Hematopoietic multipotent progenitor cell treated with erythropoietin and hydrocortisone succinate and interleukin-3 and kit ligand, for 8 days (in vitro differentiated cells): Measurements from ENCODE around the gene EPHA1.
"Not testable (repeated sequence)": the region's sequence is repeated elsewhere in the genome, so short reads cannot be mapped to it uniquely, and the experiment has no call there.

ENCODE experiments used
- DNase-seq: peaks from one replicate; pipeline ENCODE4 v3.0.0-alpha.2; 2015

EPHA1 gene

DNA sequence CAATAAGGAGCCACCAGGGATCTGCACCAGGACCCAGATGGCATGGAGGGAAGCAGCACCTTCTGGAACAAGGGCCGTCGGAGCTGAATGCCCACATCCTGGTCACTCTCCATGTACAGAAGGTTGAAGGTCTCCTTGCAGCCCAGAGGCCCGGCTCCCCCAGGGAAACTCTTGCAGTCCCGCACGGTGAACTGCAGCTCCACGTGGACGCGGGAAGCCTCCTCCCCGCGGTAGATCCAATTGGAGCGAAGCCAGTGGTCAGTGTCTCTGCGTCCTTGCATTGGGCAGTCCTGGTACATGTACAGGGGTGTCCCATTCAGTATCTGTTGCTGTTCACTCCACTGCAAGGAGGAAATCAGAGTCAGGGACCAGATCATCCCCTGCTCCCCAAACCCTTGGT is 7.4 kb downstream of the EPHA1 start:
- DNase-seq: no peak

- no peak for DNase-seq
Observed at GRCh38 chr7:143399642-143400041, 9.0 kb downstream of the EPHA1 start.

GRCh38 chr7:143399151-143399550 is 9.5 kb downstream of the EPHA1 start:
- no peak for DNase-seq

- no peak for DNase-seq
Observed at GRCh38 chr7:143398616-143399015, 10.0 kb downstream of the EPHA1 start.

GRCh38 chr7:143397710-143398530 is 10.7 kb downstream of the EPHA1 start:
- DNase-seq: no peak

DNA sequence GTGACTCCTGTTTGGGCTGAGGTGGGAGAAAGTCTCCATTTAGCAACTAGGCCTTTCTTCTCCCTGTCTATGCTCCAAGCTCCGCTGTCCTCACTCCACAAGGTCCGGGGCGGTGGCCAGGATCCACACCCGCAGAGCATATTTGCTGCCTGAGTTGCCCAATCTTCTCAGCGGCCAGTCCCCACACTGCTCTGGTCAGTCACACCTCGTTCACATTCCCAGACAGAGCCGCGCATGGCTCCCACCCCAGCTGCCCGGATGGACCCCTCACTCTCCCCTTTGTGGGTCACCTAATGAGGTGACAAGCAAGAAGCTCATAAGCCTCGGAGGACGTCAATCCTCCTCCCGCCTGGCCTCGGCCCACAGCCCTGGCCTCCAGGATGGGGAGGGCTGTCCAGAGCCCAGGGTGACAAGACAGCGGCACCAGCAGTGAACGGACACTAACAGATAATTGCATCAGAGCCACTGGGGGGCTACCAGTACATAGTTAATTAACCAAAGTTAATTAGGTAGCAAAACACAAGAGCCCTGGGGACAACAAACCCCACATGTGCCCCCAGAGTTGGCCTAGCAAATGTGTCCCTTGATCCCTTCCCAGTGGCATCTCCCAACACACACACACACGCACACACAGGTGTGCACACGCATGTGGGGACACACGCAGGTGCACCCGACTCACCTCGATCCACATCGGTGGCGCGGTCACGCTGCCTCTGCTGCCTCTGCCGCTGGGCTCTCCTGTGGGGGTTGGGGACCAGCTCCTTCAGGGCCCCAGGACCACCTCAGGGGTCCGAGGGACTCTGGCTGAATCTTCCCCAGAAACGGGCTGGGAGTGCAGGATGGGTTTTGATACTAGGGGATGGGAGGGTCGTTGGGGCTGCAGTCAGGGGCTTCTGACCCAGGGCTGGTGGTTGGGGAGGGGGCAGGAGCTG is 11.8 kb downstream of the EPHA1 start:
- no peak for DNase-seq

- no peak for DNase-seq
Observed at GRCh38 chr7:143396182-143396581, 12.5 kb downstream of the EPHA1 start.

DNA sequence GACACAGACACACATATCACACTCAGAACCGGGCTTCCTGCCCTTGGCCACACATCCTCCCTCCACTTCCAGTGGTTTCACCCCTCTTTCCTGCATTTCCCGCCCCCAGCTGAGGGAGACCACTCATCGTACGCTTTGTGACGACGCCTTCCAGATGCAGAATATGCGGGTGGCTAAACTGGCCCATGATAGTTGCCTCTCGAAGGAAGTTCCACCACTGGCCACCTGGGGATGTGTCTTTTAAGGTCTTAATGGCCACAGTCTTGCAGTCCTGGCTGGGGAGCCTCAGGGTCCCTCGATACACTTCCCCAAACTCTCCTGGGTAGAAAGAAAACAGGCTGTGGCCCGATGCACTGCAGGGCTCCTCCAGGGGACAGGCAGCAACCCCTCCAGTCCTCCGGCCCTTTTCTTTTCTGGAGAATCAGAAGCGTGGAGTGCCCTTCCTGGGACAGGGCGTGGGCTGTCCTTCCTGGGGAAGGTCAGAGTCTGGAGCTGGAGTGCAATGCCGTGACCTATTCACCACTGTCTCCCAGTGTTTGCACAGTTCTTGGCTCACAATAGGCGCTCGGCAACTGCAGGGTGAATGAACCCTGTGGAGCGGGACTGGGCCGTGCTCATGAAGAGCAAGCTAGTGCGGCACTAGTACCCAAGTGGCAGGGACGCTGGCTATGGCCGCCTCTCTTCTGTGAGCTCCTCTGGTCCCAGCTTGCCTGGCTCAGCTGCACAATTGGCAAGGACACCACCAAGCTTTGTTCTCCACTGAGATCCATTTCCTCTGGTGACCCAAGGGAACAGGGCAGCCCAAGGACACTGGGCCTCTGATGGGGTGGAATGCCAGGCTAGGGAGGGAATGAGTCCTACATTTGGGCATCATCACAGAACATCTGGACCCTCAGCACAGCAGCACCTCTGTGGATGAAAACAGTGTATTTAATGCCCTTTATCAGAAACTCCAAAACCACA is 13.2 kb downstream of the EPHA1 start:
- DNase-seq: peak; percentile 13

DNA sequence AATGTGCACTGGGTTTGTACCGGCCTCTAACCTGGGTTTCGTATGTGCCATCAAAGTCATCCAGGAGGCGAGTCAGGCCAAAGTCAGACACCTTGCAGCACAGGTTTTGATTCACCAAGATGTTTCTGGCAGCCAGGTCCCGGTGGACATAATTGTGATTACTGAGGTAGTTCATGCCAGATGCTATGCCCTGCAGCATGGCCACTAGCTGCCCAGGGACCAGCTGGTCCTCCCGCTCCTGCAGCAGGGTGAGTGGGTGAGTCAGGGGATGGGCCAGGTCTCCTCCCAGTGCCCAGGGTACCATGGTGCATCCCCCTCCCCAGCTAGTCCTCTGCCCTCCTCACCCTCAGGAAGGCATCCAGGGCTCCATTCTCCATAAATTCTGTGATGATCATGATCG is 13.9 kb downstream of the EPHA1 start:
- no peak for DNase-seq

- no peak for DNase-seq
Observed at GRCh38 chr7:143394068-143394467, 14.6 kb downstream of the EPHA1 start.

DNA sequence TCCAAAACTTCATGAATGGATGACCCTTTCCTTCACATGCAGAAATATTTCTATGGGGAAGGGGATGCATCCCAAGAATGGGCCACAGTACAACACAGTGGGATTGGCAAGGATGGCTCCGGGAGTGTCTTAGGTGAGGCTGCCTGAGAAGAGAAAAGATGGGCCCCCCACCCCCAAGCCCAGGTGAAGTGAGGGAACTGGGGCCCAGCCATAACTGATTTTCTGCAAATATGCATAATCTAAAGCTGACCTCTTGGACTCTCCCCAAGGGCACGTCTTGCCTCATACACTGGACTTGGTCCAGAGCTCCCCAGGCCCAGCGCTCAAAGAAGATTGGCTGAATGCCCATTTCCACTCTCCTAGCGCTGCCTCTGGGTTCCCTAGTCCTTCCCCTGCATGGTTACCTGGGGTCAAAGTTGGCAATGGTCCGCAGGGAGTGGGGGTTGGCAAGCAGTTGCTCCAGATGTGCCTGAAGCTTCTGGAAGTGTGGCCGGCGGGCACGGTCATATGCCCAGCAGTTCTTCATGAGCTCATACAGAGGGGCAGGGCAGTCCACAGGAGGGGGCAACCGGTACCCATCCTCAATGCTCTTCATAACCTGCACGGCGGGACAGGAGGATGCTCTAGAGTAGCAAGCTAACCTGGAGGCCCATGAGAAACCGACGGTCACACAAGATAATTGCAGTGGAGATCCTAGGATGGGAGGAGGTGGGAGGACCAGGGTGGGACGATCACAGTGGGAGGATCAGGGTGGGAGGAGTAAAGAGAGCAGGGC is 15.2 kb downstream of the EPHA1 start:
- DNase-seq: no peak

- DNase-seq: no peak
Observed at GRCh38 chr7:143392875-143393266, 15.8 kb downstream of the EPHA1 start.

- not testable (repeated sequence) for DNase-seq
Observed at GRCh38 chr7:143392427-143392826, 16.2 kb downstream of the EPHA1 start.

DNA sequence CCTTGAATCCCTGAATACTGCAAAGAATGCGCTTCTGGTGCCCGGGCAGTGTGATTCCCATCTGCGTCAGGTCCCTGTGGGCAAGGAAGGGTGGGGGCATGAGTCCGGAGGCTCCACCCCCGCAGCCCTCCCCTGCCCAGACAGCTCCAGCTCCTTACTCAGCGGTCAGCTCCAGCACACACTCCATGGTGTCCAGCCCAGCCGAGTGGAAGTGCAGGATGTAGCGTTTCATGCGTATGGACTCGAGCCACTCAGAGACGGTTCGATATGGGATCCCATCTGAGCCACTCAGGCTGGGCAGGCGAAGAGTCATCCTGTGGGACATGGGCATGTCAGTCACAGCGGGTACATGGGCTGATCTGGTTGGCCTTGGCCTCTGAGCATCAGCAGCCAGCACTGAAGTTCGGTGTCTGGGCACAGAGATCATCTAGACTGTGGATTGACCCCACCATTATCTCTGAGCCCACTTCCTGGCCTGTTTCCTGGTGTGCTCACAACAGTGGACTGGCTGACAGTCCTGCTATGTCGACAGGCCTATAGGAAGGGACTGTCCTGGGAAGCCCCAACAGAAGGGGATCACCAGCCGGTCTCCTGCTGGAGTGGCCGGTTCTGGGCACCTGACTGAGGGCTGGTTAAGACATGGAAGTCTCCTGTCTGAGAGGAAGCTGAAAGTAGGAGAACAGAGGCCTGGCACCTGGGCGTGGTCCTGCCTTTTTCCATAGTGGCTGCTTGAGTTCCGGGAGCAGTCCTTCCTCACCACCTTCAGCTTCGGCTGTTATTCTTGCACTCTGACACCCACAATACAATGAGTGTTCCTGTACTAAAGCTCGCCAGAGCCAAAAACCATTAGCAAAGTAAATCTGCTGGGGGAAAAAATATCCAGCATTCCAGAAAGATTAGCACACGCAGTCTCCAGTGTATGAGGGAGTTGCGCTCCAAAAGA is 16.9 kb downstream of the EPHA1 start:
- peak; percentile 16 for DNase-seq

GRCh38 chr7:143390773-143391317 is 17.8 kb downstream of the EPHA1 start:
- no peak for DNase-seq

- no peak for DNase-seq
Observed at GRCh38 chr7:143390104-143390772, 18.4 kb downstream of the EPHA1 start.

DNA sequence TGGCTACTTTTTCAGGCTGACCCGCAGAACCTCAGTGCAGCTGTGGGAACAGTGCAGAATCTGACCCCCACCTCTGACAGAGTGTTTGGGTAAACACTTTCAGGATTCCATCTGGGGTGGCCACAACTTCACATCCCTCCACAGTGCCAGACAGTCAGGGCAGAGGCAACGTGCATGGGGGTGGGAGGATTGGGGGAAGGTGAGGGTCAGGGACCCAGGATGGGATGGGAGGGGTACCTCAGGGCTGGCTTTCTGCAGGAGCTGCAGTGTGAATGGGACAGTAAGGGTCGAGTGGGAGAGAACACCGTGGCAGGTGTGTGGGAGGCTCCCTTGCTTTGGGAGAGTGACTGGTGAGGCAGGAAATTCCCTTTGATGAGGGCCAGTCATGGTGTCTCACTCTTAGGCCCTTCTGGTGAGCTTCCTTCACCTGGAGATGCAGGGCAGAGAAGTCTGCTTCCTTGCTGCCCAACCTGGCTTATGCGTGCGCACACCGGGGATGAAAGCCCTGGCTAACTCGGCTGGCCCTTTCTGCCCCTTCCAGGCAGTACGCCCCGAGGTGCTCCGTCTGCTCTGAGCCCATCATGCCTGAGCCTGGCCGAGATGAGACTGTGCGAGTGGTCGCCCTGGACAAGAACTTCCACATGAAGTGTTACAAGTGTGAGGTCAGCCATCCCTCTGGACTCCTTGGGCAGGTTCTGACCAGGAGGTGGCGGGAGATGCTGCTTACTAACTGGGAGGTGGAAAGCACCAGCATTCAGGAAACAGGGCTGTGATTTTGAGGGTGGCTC is 19.1 kb downstream of the EPHA1 start:
- no peak for DNase-seq

DNA sequence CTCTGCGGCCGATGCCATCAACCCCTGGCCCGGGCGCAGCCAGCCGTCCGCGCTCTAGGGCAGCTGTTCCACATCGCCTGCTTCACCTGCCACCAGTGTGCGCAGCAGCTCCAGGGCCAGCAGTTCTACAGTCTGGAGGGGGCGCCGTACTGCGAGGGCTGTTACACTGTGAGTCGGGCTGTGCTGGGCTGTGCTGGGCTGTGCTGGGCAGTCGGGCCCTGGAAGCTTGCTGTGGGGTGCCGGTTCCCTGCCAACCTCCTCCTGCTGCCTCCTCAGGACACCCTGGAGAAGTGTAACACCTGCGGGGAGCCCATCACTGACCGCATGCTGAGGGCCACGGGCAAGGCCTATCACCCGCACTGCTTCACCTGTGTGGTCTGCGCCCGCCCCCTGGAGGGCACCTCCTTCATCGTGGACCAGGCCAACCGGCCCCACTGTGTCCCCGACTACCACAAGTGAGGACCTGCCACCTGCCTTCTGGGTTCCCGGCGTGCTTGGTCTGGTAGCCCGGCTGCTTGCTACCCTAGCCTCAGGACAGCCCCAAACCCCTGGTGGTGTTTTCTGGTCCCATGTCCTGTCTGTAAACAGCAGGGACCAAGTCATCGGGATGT is 20.1 kb downstream of the EPHA1 start:
- no peak for DNase-seq

DNA sequence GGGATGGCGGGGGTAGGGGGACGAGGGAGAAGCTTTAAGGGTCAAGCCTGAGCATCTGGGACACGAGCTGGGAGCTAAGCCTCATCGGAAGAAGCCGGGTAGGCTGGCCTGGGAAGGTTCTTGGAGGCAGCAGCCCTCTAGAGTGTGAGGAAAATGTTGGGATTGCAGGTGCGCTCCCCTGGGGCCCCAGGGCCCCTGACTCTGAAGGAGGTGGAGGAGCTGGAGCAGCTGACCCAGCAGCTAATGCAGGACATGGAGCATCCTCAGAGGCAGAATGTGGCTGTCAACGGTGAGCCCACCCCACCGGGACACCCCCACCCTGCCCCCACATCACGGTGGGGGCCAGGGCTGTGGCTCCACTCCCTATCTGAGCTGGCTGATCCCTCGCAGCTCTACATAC is 20.6 kb downstream of the EPHA1 start:
- no peak for DNase-seq
